Measurements from ENCODE around the gene URM1.

The URM1 gene

GRCh38 chr9:128344931-128345605, 26.1 kb upstream of the URM1 start:
- no peak overlapping the region for H3K4me3 ChIP-seq (ENCODE audit: low read depth, low read length)

GRCh38 chr9:128349125-128349524, 22.0 kb upstream of the URM1 start:
- no peak overlapping the region for H3K4me3 ChIP-seq (ENCODE audit: low read depth, low read length)

GRCh38 chr9:128349772-128350171, 21.4 kb upstream of the URM1 start:
- no peak overlapping the region for H3K4me3 ChIP-seq (ENCODE audit: low read depth, low read length)

- no peak overlapping the region for H3K4me3 ChIP-seq (ENCODE audit: low read depth, low read length)
Measured at GRCh38 chr9:128355451-128355850, 15.7 kb upstream of the URM1 start.

DNA sequence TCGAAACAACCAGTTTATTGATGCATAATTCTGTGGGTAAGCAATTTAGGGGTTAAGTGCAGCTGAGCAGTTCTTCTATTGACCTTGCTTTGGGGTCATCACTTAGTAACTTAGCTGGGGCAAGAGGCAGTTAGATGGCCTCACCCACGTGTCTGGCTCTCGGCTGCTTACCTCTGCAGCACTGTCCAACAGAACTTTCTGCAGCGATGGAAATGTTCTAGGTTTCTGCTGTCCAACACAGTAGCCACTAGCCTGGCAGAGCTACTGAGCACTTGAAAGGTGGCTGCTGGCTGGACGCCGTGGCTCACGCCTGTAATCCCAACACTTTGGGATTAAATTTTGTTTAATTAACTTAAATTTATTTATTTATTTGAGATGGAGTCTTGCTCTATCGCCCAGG, 13.1 kb upstream of the URM1 start:
- H3K4me3 ChIP-seq (ENCODE audit: low read depth, low read length) = no peak overlapping the region

DNA sequence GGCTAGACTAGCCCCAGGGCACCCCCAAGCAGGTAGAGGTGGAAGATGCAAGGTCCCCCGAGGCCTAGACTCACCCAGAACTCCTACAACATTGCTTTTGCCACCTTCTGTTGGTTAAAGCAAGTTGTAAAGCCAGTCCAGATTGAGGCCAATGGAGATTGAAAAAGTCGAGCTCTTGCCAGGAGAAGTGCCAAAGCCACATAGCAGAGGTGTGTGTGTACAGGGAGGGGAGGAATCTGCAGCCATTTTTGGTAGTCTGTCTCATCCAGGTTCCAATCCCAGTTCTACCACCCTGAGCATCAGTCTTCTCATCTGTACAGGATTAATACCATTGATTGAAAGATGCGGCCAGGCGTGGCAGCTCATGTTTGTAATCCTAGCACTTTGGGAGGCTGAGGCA, 12.3 kb upstream of the URM1 start:
- no peak overlapping the region for H3K4me3 ChIP-seq (ENCODE audit: low read depth, low read length)

DNA sequence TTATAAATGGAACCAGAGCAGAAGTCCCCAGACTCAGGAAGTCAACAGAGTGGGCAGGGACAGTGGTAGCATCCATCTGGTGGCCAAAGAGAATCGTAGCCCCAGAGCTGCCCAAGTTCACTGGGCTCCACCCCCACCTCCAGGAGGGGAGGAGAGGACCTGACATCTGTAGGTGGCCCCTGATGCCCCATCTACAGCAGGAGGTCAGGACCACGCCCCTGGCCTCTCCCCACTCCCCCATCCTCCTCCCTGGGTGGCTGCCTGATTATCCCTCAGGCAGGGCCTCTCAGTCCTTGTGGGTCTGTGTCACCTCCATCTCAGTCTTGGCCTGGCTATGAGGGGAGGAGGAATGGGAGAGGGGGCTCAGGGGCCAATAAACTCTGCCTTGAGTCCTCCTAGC, 10.3 kb upstream of the URM1 start:
- H3K4me3 ChIP-seq (ENCODE audit: low read depth, low read length) = no peak overlapping the region

GRCh38 chr9:128361296-128361985, 9.7 kb upstream of the URM1 start:
- no peak overlapping the region for H3K4me3 ChIP-seq (ENCODE audit: low read depth, low read length)

DNA sequence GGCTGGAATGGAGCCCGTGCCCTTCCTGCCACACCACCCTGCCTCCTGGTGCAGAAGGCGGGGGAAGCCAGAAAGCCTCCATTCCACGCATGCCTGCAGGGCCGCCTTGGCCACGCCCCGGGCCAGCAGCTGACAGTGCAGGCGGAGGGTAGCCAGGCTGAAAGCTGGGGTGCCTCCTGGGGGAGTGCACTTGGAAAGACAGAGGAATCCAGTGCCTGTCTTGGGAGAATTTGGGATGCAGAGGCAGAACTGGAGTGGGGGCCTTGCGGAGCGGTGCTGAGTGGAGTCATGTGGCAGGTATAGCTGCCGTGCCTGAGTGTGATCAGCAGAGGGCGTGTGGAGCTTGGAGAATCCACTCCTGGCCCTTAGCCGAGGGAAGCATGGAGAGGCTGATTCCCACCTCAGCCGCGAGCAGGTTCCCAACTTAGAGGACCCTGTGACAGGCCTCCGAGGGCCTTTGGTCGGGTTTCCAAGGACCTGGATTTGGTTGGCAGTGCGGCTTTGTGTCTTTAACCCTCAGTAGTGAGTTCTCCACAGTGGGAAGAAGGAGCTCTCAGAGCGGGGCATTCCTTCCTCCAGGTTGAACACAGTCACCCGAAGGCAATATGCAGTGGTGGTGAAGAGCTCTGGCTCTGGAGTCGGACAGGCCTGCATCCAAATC, 9.1 kb upstream of the URM1 start:
- H3K4me3 ChIP-seq (ENCODE audit: low read depth, low read length) = no peak overlapping the region

GRCh38 chr9:128362774-128363173, 8.4 kb upstream of the URM1 start:
- no peak overlapping the region for H3K4me3 ChIP-seq (ENCODE audit: low read depth, low read length)

DNA sequence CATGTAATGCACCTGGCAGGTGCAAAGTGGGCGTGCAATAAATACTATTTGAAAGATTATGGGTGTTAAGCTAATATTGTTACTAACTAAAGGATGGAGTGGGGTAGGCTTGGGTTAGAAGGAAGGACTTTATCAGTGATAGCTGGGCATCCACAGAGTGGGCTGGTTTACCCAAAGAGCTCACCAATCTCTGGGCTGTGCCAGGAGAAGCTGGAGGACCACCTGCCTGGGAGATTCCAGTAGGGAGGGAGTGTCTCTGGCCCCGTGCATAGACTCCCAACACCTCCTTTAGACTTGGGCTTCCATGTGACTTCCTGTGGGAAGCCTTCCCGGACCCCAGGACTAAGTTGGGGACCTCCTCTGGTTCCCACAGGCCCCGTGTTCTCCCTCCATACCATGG, 5.6 kb upstream of the URM1 start:
- H3K4me3 ChIP-seq (ENCODE audit: low read depth, low read length) = no peak overlapping the region

DNA sequence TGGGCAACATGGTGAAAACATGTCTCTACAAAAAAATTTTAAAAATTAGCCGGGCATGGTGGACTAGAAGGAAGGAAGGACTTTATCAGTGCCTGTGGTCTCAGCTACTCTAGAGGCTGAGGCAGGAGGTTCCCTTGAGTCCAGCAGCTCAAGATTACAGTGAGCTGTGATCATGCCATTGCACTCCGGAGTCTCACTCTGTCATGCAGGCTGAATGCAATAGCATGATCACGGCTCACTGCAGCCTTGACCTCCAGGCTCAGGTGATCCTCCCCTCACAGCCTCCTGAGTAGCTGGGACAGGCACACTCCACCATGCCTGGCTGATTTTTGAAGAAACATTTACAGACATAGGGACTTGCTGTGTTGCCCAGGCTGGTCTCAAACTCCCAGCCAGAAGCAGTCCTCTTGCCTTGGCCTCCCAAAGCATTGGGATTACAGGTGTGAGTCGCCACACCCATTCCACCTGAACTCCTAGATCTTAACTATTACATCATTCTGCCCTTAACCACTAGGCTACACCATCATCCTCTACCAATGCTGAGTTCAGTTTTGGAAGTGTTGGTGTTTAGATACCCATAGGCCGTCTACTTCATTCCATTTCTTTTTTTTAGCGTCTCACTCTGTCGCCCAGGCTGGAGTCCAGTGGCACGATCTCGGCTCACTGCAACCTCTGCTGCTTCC, 2.0 kb upstream of the URM1 start:
- no peak overlapping the region for H3K4me3 ChIP-seq (ENCODE audit: low read depth, low read length)

- peak overlapping the region; percentile 95 for H3K4me3 ChIP-seq (ENCODE audit: low read depth, low read length)
Measured at GRCh38 chr9:128370367-128370751, 815 bp upstream of the URM1 start.

DNA sequence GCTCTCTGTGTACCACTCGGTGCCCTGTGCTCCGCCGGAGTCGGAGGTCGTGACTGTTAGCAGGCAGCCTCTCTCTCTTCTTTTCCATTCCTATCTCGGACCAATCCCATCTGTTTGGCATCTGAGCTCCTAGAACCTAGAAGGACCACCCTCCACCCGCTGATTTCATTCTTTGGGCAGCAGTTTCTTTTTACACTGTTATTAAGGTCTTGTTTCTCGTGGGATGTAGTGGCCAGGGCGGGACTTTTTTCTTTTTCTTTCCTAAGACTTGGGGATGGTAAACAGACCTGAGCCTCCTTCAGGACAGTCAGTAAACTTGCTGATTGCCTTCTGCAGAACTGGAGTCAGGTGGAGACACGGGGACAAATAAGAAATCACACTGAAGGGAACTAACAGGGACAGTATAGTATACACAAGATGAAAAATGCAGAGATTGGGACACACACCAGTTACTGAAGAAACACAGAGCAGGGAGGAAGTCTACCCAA, 500 bp downstream of the URM1 start:
- H3K4me3 ChIP-seq (ENCODE audit: low read depth, low read length) = peak overlapping the region; percentile 95

DNA sequence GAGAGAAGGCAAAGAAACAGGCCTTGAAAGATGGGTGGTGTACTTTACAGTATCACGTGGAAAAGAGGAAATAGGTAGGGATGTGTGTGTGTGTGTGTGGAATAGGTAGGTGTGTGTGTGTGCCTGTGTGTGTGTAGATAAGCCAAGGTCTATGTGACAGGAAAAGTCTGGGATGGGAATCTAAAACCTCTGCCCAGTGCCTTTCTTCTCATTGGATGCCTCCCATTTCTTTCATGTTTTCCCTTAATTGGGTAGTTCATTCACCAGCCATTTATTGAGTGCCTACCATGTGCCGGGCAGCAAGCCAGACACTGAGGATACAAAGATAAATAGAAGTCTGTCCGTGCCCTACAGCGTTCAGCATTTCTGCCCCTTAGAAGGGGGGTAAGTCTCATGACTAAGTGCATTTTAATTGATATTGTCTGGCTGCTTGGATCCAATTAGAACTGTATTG, 1.0 kb downstream of the URM1 start:
- H3K4me3 ChIP-seq (ENCODE audit: low read depth, low read length) = peak overlapping the region; percentile 95

DNA sequence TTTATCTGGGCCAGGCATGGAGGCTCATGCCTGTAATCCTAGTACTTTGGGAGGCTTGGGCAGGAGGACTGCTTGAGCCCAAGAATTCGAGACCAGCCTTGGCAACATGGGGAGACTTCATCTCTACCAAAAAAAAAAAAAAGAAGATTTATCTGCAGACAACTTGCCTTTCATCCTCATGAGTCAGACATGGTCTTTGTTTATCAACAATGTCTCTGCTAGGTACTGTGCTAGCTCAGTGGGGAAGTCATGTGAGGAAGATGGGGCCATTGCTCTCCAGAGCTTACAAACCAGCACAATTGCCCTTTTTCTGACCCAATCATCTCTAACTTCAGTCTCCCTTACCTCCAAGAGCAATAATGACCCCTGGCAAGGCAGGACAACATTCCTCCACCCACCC, 1.6 kb downstream of the URM1 start:
- no peak overlapping the region for H3K4me3 ChIP-seq (ENCODE audit: low read depth, low read length)

DNA sequence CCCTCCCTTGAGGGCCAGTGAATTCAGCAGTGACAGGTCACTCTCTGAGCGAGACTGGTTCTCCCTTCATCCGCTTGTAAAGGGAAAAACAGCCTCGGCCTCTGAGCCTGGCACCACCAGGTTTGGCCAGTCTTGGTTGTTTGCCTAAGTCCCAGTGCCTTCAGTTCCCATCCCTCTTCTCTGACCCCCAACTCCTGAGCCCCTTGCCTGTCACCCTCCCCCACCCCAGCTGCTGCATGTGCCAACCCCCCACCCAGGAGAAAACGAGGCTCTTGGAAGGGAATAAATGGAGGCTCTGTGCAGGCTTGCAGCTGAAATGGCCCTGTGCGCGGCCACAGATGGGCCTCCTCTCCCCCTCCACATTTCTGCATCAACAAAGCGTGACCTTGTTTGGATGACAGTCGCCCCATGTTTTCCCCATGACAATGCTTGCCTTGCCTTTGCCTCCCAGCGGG, 3.1 kb downstream of the URM1 start:
- no peak overlapping the region for H3K4me3 ChIP-seq (ENCODE audit: low read depth, low read length)

- no peak overlapping the region for H3K4me3 ChIP-seq (ENCODE audit: low read depth, low read length)
Measured at GRCh38 chr9:128375865-128376264, 4.7 kb downstream of the URM1 start.

DNA sequence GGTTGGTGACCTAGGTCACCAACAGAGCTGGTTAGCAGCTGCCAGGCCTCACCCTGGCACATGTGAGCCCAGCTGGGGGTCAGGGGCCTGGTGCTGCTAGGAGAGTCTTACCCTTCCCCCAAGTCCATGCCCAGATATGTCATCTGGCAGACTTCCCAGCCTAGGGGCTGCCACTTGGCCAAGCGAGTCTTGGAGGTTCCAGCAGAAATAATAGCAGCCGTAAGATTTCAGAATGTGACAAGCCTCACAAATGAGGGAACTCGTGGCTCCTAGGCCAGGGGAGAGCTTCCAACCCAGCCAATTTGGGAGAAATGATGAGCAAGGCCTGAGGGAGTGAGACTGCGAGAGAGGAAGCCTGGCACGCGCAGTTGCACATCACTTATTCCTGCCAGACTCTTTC, 11.1 kb downstream of the URM1 start:
- H3K4me3 ChIP-seq (ENCODE audit: low read depth, low read length) = no peak overlapping the region

- H3K4me3 ChIP-seq (ENCODE audit: low read depth, low read length) = no peak overlapping the region
Measured at GRCh38 chr9:128383007-128383753, 12.0 kb downstream of the URM1 start.

DNA sequence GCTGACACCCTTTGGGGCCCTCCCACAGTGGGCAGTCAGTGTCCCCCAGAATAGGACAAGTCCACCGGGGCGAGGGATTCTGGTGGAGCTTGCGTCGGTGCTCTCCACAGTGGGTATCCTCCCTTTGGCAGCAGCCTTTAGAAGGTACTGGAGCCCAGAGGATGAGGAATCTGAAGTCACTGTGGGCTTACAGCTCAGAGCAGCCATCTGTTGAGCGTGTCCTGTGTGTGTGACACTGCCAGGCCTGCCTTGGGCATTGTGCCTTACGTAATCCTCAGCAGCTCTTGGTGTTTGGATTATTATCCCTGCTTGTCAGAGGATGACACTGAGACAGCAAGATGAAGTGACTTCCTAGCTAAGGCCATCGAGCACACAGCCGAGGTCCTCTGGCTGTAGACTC, 12.6 kb downstream of the URM1 start:
- H3K4me3 ChIP-seq (ENCODE audit: low read depth, low read length) = no peak overlapping the region
